Mucosa of descending colon (tissue), 3 donors: Measurements from ENCODE around the gene TAC4. TPM values are rescaled to one million over a fixed set of nuclear protein-coding genes. Genes with fewer than 3 reads are reported as not detected.
A peak's percentile ranks its signal among the peaks of the same experiment; 100 is the strongest.

Source experiments
- ATAC-seq: fragments of 200-7000 bp; cut with Tn5 transposase; one replicate; pipeline ENCODE4 v1.9.1; 2020; ENCODE audit warnings: mild to moderate bottlenecking, moderate library complexity
- DNase-seq, 3 donors: peaks; one replicate each; pipeline ENCODE4 v3.0.0-alpha.2; 2020
- H3K36me3 ChIP-seq: fragments of 200-600 bp; one replicate; pipeline ENCODE4 v1.8.0; 2021; ENCODE audit warnings: low read depth, mild to moderate bottlenecking
- H3K4me1 ChIP-seq: fragments of 200-600 bp; one replicate; pipeline ENCODE4 v1.8.0; 2021; ENCODE audit warnings: low read depth, mild to moderate bottlenecking
- H3K4me3 ChIP-seq: fragments of 200-600 bp; one replicate; pipeline ENCODE4 v1.8.0; 2021; ENCODE audit warnings: mild to moderate bottlenecking
- H3K9me3 ChIP-seq: fragments of 200-600 bp; one replicate; pipeline ENCODE4 v1.8.0; 2021; ENCODE audit warnings: mild to moderate bottlenecking
- intact Hi-C, 2 donors: fragments of 100-400 bp; cut with DNase I in 1 of 2; cut with micrococcal nuclease in 1 of 2; formaldehyde crosslinking; loops; one replicate each; pipeline versions ENCODE4 v1.11.0 to v1.11.1; 2022; cut with DNase I, micrococcal nuclease
- total RNA-seq, 3 donors: library from RNA; stranded (reverse); fragmentation: NEBNext Ultra II Directional in 2 of 3; extraction: Animal tissue kit (Norgen Biotek cat#: 25700) in 2 of 3; gene quantifications; one replicate each; pipeline versions ENCODE4 v1.2.1 to v1.2.4, GENCODE V29; 2021 to 2023
- TF ChIP-seq, protein P1 (sequence below): fragments of 200-600 bp; IDR thresholded peaks from one replicate; pipeline ENCODE4 v1.8.0; 2022; ENCODE audit warnings: antibody characterized with exemption, mild to moderate bottlenecking
- donor health status: DM: no; HTN: no; CAD: no; lungs with moderate emphysema.
- donor health status: DM: no; HTN: no; CAD: no.
- donor health status: DM: no; HTN: yes; CAD: no.

TAC4 gene
- total RNA-seq, 3 donors from 2014 or later = not detected

DNA sequence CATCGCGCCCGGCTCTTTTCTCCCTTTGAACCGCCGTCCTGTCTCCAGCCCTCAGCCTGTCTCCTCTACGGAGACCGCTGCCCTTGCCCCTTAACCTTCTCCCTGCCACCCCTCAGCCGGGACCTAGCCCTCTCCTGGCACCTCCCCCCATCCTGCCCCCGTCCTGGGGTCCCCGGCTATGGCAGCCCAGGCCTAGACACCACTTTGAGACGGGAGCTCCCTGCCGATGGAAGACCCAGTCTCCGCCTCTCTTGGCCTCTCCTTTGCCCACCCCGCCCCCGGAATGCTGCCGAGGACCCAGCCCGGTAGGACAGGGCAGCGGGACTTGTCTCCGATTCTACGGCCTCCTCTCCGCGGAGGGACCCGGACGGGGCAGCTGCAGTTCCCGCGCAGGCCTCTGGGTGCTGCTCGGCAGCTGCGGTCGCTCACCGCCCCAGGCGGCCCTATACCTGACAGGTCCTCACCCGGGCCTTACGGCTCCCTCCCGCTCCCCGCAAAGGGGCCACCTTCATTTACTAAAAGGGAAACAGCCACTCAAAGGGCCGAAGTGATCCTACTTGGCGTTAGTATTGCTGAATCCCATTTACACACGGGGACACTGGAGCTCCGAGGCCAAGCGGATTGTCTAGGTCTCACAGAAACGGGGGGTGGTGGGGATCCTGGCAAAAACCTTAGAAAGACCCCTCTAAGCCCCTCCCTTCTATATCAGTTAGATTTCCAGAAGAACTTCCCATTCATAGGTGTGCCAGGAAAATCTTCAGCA is 32.6 kb upstream of the TAC4 start:
- intact Hi-C loops = no loop called here
- no peak overlapping the region for H3K4me3 ChIP-seq
- no peaks in the 10 kb centered on the region for H3K36me3 ChIP-seq
- H3K4me1 ChIP-seq = peaks cover 5% of the 10 kb centered on the region
- TF ChIP-seq, protein P1, sequence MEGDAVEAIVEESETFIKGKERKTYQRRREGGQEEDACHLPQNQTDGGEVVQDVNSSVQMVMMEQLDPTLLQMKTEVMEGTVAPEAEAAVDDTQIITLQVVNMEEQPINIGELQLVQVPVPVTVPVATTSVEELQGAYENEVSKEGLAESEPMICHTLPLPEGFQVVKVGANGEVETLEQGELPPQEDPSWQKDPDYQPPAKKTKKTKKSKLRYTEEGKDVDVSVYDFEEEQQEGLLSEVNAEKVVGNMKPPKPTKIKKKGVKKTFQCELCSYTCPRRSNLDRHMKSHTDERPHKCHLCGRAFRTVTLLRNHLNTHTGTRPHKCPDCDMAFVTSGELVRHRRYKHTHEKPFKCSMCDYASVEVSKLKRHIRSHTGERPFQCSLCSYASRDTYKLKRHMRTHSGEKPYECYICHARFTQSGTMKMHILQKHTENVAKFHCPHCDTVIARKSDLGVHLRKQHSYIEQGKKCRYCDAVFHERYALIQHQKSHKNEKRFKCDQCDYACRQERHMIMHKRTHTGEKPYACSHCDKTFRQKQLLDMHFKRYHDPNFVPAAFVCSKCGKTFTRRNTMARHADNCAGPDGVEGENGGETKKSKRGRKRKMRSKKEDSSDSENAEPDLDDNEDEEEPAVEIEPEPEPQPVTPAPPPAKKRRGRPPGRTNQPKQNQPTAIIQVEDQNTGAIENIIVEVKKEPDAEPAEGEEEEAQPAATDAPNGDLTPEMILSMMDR = peak; percentile 99
- ATAC-seq (peak; percentile 95), DNase-seq (peak; percentile 70 to 81 (median 73))
- no peaks in the 10 kb centered on the region for H3K9me3 ChIP-seq

DNA sequence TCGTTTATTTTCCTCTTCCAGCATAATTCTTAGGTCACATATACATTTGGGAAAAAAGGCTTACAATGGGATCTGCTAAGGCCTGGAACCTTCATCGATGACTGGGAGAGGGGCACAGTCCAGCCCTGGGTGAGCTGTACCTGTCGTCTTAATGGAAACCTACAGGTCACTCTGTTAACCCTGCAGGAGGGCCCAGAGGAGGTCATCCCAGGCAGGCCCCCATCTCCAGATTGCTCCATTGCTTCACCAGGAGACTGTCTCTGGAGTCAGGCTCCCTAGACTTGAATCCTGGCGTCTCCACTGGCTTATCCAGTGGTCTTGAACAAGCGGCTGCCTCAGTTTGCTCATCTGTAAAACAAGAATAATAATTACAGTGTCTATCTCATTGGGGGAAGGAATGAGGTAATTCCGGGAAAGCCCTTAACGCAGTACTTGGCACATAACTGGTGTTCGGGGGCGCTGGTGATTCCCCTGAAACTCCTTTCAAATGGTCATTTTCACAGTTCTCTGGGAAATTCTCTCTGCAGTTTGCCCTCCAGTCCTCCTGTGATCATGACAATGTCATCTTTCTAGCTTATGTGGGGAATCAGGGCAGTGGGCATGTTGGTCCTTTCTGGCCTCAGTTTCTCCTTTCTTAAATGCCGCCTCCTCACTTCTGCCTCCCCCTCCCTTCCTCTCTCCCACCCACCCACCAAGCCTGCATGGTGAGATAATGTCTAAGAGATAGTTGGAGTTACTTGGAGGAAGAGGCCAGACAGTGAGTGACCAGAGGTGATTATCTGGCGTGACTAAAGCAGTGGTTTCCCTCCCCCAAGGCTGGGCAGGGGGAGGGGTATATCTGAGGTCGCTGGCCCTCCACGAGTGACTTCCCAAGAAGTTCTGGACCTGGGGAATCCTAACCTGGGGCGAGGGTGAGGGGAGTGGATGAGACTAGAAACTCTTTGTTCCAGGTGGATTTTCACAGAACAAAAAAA is 31.3 kb upstream of the TAC4 start:
- Histone ChIP-seq H3K4me1 (peaks cover 5% of the 10 kb centered on the region), H3K9me3 (no peaks in the 10 kb centered on the region), H3K4me3 (no peak overlapping the region), H3K36me3 (no peaks in the 10 kb centered on the region)
- no peak for DNase-seq
- no peak for ATAC-seq
- intact Hi-C loops = loop anchor here in 1 of 2 donors (5.0 kb wide), 1 partner anchor 118 kb away; the partner anchor contains the start of gene DLX3
- TF ChIP-seq, protein P1 = no peak

DNA sequence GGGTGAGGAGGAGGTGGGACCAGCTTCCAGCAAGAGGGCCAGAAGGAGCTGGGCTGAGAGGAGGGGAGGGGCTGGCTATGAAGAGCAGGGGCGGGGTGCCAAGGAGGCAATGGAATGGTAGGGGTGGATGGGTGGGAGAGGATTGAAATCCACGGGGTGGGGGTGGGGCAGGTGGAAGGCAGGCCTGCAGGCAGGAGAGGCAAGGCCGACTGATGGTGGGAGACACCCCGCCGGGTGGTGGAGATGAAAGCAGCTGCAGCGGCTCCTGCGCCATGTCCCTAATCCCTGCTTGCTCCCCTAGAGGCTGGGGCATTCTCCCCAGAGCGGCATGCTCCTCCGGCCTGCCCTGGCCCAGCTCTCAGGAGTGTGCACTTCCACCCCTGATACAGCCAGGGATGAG is 27.8 kb upstream of the TAC4 start:
- TF ChIP-seq, protein P1 = no peak
- DNase-seq (peak in 1 of 3 donors; percentile 38), ATAC-seq (no peak)
- Histone ChIP-seq H3K4me3 (no peak overlapping the region), H3K4me1 (peaks cover 4% of the 10 kb centered on the region), H3K9me3 (no peaks in the 10 kb centered on the region), H3K36me3 (no peaks in the 10 kb centered on the region)
- intact Hi-C loops = loop anchor here in 1 of 2 donors (5.0 kb wide), 1 partner anchor 122 kb away; the partner anchor contains the start of gene DLX3

DNA sequence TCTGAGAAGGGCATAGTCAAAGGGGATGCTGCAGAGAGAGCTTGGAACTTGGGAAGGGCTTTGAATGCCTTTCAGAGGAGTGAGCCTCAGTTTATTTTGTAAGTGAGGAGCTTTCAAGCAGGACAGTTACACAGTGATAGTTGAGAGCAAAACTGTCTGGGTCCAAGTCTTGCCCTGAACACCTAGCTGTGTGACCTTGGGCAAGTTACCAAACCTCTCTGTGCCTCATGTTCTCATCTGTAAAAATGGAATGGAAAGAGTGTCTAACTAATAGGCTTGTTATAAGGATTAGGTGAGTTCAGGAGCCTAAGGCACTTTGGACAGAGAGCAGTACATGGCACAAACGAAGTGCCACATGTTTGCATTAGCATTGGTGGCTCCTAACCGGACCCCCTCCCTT is 27.0 kb upstream of the TAC4 start:
- ATAC-seq = no peak
- intact Hi-C loops = loop anchor here in 1 of 2 donors (5.0 kb wide), 1 partner anchor 122 kb away; the partner anchor contains the start of gene DLX3
- Histone ChIP-seq H3K4me1 (no peaks in the 10 kb centered on the region), H3K9me3 (no peaks in the 10 kb centered on the region), H3K4me3 (no peak overlapping the region), H3K36me3 (no peaks in the 10 kb centered on the region)
- no peak for DNase-seq
- TF ChIP-seq, protein P1 = no peak

GRCh38 chr17:49873926-49874325 is 26.1 kb upstream of the TAC4 start:
- intact Hi-C loops = no loop called here
- ATAC-seq (no peak), DNase-seq (no peak)
- H3K4me1 ChIP-seq = no peaks in the 10 kb centered on the region
- TF ChIP-seq, protein P1 = no peak
- H3K36me3 ChIP-seq = no peaks in the 10 kb centered on the region
- no peak overlapping the region for H3K4me3 ChIP-seq
- no peaks in the 10 kb centered on the region for H3K9me3 ChIP-seq
